ACC112 (cell line): ENCODE data around the gene KLC3.

ENCODE experiments used
- H2AFZ ChIP-seq: fragments of 200-600 bp; sonication (generic); one replicate; pipeline ENCODE4 v1.6.0; 2017; ENCODE audit warnings: antibody characterized with exemption, low read length; ENCODE audit not compliant: unreplicated experiment
- H3K27ac ChIP-seq: fragments of 200-600 bp; sonication (generic); 2 replicates; pipeline ENCODE4 v1.5.1; 2014; ENCODE audit warnings: low read depth, mild to moderate bottlenecking, antibody characterized with exemption, low read length, moderate library complexity
- H3K27me3 ChIP-seq: fragments of 200-600 bp; sonication (generic); 2 replicates; pipeline ENCODE4 v1.6.1; 2014; ENCODE audit warnings: mild to moderate bottlenecking, antibody characterized with exemption, low read length, moderate library complexity, mixed read lengths; ENCODE audit not compliant: insufficient read depth
- H3K36me3 ChIP-seq: fragments of 200-600 bp; sonication (generic); 2 replicates; pipeline ENCODE4 v1.6.1; 2016; ENCODE audit warnings: mild to moderate bottlenecking, antibody characterized with exemption, low read length, moderate library complexity, mixed read lengths; ENCODE audit not compliant: insufficient read depth
- H3K4me1 ChIP-seq: fragments of 200-600 bp; sonication (generic); one replicate; pipeline ENCODE4 v1.6.1; 2016; ENCODE audit warnings: low read length, mixed read lengths; ENCODE audit not compliant: insufficient read depth, unreplicated experiment, control insufficient read depth
- H3K4me3 ChIP-seq: fragments of 200-600 bp; sonication (generic); 2 replicates; pipeline ENCODE4 v1.5.1; 2014; ENCODE audit warnings: mild to moderate bottlenecking, low read depth, low read length
- H3K79me2 ChIP-seq: fragments of 200-600 bp; sonication (generic); one replicate; pipeline ENCODE4 v1.6.0; 2016; ENCODE audit warnings: low read length; ENCODE audit not compliant: control insufficient read depth, unreplicated experiment, insufficient read depth

The KLC3 gene

DNA sequence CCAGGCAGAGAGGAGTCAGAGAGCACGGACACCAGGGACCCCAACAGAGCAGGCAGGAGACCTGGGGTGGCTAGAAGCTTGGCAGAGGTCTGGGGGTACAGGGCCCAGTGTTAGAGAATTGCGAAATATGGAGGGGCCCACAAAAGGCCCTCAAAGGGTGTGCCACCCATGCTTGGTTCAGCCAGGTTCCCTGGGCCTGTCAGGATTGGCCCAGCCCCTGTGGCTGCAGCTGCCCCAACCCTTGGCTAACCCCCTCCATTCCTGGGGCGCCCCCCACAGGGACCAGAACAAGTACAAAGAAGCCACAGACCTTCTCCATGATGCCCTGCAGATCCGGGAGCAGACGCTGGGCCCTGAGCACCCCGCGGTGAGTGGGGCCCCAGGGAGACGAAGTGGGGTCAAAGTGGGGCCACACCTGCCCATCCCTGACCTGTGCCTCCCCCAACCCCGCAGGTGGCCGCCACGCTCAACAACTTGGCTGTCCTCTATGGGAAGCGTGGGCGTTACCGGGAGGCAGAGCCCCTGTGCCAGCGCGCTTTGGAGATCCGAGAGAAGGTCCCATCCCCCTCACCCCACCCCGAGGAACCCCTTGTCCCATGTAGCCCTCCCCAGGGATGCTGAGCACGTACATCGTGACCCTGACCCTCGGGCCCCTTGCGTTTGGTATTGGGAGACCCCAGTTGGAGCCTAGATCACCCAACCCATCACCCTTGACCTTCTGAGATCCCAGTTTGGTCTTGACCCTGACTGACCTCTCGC, 8.0 kb downstream of the KLC3 start:
- H3K36me3 ChIP-seq: no peaks in the 10 kb centered on the region
- no peak overlapping the region for H3K4me3 ChIP-seq
- H3K79me2 ChIP-seq: no peaks in the 10 kb centered on the region
- H3K27ac ChIP-seq: no peak overlapping the region
- no peak overlapping the region for H2AFZ ChIP-seq
- no peaks in the 10 kb centered on the region for H3K4me1 ChIP-seq
- H3K27me3 ChIP-seq: no peaks in the 10 kb centered on the region

GRCh38 chr19:45349126-45349415, 8.5 kb downstream of the KLC3 start:
- Histone ChIP-seq H3K36me3 (no peaks in the 10 kb centered on the region), H2AFZ (no peak overlapping the region), H3K27me3 (no peaks in the 10 kb centered on the region), H3K79me2 (no peaks in the 10 kb centered on the region), H3K4me3 (no peak overlapping the region), H3K27ac (no peak overlapping the region), H3K4me1 (no peaks in the 10 kb centered on the region)

DNA sequence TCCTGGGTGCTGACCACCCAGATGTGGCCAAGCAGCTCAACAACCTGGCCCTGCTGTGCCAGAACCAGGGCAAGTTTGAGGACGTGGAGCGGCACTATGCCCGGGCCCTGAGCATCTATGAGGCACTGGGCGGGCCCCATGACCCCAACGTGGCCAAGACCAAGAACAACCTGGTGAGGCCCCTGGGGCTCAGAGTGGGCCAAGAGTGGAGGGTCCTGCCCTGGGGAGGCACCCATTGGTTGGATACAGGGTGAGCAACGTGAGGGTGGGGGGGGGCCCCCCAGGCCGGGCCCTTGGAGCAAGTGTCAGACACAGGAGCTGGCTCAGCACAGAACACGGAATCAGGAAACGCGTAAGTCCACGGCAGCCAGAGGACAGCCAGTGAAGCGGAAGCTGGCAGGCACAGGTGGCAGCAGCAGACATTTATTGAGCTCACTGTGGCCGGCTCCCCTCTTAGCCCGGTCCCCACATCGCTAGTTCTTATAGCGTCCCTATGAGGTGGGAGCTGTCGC, 8.9 kb downstream of the KLC3 start:
- H3K4me3 ChIP-seq: no peak overlapping the region
- H3K36me3 ChIP-seq: no peaks in the 10 kb centered on the region
- H3K27ac ChIP-seq: no peak overlapping the region
- no peaks in the 10 kb centered on the region for H3K27me3 ChIP-seq
- no peak overlapping the region for H2AFZ ChIP-seq
- H3K4me1 ChIP-seq: no peaks in the 10 kb centered on the region
- H3K79me2 ChIP-seq: no peaks in the 10 kb centered on the region

DNA sequence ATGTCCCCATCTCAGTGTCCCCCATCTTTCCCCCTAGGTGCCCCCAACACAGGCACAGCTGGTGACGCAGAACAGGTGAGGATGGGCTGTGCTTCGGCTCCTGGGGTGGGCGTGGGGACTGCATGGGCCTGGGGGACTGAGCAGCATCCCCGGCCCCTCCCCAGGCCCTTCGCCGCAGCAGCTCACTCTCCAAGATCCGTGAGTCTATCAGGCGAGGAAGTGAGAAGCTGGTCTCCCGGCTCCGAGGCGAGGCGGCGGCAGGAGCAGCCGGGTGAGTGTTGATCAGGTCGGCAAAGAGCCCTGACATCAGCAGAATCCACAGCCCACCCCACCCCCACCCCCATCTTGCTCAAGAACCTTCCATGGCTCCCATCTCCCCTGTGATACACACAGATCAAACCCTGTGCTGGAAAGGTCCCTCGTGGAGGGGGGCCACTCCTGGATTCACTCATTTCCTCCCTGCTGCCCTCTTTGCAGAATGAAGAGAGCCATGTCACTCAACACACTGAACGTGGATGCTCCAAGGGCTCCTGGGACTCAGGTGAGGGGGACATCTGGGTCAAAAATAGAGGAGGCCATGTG, 10.0 kb downstream of the KLC3 start:
- H3K36me3 ChIP-seq: 0 out of 2 replicates have a peak, but pooled peaks cover 3% of the 10 kb centered on the region
- no peaks in the 10 kb centered on the region for H3K79me2 ChIP-seq
- H3K4me1 ChIP-seq: no peaks in the 10 kb centered on the region

GRCh38 chr19:45351401-45351952, 10.9 kb downstream of the KLC3 start:
- H3K79me2 ChIP-seq: no peaks in the 10 kb centered on the region
- H2AFZ ChIP-seq: no peak overlapping the region
- H3K4me1 ChIP-seq: no peaks in the 10 kb centered on the region
- no peaks in the 10 kb centered on the region for H3K27me3 ChIP-seq
- no peak overlapping the region for H3K27ac ChIP-seq
- no peak overlapping the region for H3K4me3 ChIP-seq
- H3K36me3 ChIP-seq: peaks cover 10% of the 10 kb centered on the region; the same call in 1 of the 2 replicates

More for the DNA sequence above, 10.0 kb downstream of the KLC3 start:
- Histone ChIP-seq H3K27me3 (no peaks in the 10 kb centered on the region), H3K27ac (no peak overlapping the region), H2AFZ (no peak overlapping the region), H3K4me3 (no peak overlapping the region)

DNA sequence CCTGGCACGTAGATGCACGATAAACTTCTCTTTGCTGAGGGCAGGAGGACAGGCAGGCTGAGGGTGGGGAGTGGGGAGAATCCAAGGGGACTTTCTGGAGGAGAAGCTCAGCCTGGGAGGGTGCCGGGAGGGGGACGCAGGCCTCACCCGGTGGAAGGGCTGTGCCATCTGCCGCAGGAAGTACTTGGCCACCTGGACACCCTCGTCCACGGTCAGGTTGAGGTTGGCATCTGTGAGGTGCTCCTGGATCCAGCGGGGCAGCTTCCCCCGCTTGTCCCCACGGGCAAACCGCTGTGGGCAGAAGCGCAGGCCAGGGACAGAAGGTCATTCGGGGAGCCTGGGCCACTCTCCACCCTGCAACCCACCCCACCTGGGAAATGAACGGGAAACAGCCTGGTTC, 11.5 kb downstream of the KLC3 start:
- Histone ChIP-seq H3K27me3 (no peaks in the 10 kb centered on the region), H2AFZ (no peak overlapping the region), H3K79me2 (no peaks in the 10 kb centered on the region), H3K27ac (no peak overlapping the region), H3K4me1 (no peaks in the 10 kb centered on the region), H3K4me3 (no peak overlapping the region), H3K36me3 (peaks cover 10% of the 10 kb centered on the region; the same call in 1 of the 2 replicates)

DNA sequence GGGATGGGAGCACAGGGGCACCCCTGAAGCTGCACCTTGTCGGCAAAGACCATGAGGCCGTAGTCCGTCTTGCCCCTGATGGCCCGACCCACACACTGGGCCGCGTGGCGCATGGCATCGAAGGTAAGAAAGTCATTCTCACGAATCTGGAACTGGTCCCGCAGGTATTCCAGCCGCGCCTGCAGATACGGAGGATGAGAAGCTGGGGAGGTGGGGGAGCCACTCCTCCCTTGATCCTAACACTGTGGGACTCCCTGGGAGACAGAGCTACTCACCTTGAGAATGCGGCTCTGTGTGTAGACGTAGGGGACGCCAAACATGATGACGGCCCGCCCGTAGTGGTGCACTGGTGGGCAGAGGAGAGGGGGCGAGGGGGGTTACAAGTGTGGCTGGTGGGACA, 11.9 kb downstream of the KLC3 start:
- Histone ChIP-seq H3K4me1 (no peaks in the 10 kb centered on the region), H3K36me3 (peaks cover 13% of the 10 kb centered on the region; the same call in 1 of the 2 replicates), H3K27me3 (no peaks in the 10 kb centered on the region), H3K79me2 (no peaks in the 10 kb centered on the region), H3K4me3 (no peak overlapping the region), H2AFZ (no peak overlapping the region), H3K27ac (no peak overlapping the region)

GRCh38 chr19:45352914-45353796, 12.6 kb downstream of the KLC3 start:
- no peaks in the 10 kb centered on the region for H3K4me1 ChIP-seq
- H3K79me2 ChIP-seq: no peaks in the 10 kb centered on the region
- no peak overlapping the region for H3K4me3 ChIP-seq
- H3K27ac ChIP-seq: no peak overlapping the region
- no peaks in the 10 kb centered on the region for H3K27me3 ChIP-seq
- peaks cover 13% of the 10 kb centered on the region; the same call in 1 of the 2 replicates for H3K36me3 ChIP-seq
- H2AFZ ChIP-seq: no peak overlapping the region

GRCh38 chr19:45354241-45354842, 13.8 kb downstream of the KLC3 start:
- no peak overlapping the region for H2AFZ ChIP-seq
- peaks cover 13% of the 10 kb centered on the region; the same call in 1 of the 2 replicates for H3K36me3 ChIP-seq
- H3K4me3 ChIP-seq: no peak overlapping the region
- H3K4me1 ChIP-seq: no peaks in the 10 kb centered on the region
- no peaks in the 10 kb centered on the region for H3K27me3 ChIP-seq
- H3K27ac ChIP-seq: no peak overlapping the region
- H3K79me2 ChIP-seq: no peaks in the 10 kb centered on the region

GRCh38 chr19:45355402-45355801, 14.9 kb downstream of the KLC3 start:
- Histone ChIP-seq H3K4me1 (no peaks in the 10 kb centered on the region), H2AFZ (no peak overlapping the region), H3K27ac (no peak overlapping the region), H3K27me3 (no peaks in the 10 kb centered on the region), H3K4me3 (no peak overlapping the region), H3K36me3 (peaks cover 13% of the 10 kb centered on the region; the same call in 1 of the 2 replicates), H3K79me2 (no peaks in the 10 kb centered on the region)
